Nucleus accumbens (tissue), 56 donors: ENCODE data around the gene CHRNA9.

Source experiments
- DNase-seq, 56 donors: peaks; one replicate each; lab custom pipeline; 2025; lab: John Stamatoyannopoulos, UW

Gene CHRNA9

GRCh38 chr4:40331961-40332360 lies 3.2 kb upstream of the CHRNA9 start:
- DNase-seq: no peak

GRCh38 chr4:40333921-40334352 lies 1.2 kb upstream of the CHRNA9 start:
- DNase-seq: peak in 25 of 56 donors; percentile 8 to 76 (median 38)

- DNase-seq: no peak
Measured at GRCh38 chr4:40335525-40335894, 377 bp downstream of the CHRNA9 start.

GRCh38 chr4:40337051-40337450 lies 1.9 kb downstream of the CHRNA9 start:
- DNase-seq: no peak

GRCh38 chr4:40337523-40337922 lies 2.4 kb downstream of the CHRNA9 start:
- DNase-seq: no peak

- no peak for DNase-seq
Measured at GRCh38 chr4:40340030-40340429, 4.9 kb downstream of the CHRNA9 start.

- DNase-seq: no peak
Measured at GRCh38 chr4:40347472-40347871, 12.3 kb downstream of the CHRNA9 start.

- DNase-seq: no peak
Measured at GRCh38 chr4:40348000-40348399, 12.9 kb downstream of the CHRNA9 start.

GRCh38 chr4:40349561-40350198 lies 14.5 kb downstream of the CHRNA9 start:
- no peak for DNase-seq

GRCh38 chr4:40350627-40351227 lies 15.6 kb downstream of the CHRNA9 start:
- no peak for DNase-seq

- no peak for DNase-seq
Measured at GRCh38 chr4:40354158-40354557, 19.0 kb downstream of the CHRNA9 start.

- DNase-seq: no peak
Measured at GRCh38 chr4:40355131-40355530, 20.0 kb downstream of the CHRNA9 start.

GRCh38 chr4:40357738-40358137 lies 22.6 kb downstream of the CHRNA9 start:
- DNase-seq: no peak

- DNase-seq: no peak
Measured at GRCh38 chr4:40361338-40361737, 26.2 kb downstream of the CHRNA9 start.

- no peak for DNase-seq
Measured at GRCh38 chr4:40363382-40363920, 28.3 kb downstream of the CHRNA9 start.

GRCh38 chr4:40363945-40364344 lies 28.8 kb downstream of the CHRNA9 start:
- no peak for DNase-seq

- DNase-seq: no peak
Measured at GRCh38 chr4:40365766-40366165, 30.6 kb downstream of the CHRNA9 start.

- DNase-seq: no peak
Measured at GRCh38 chr4:40367451-40367850, 32.3 kb downstream of the CHRNA9 start.

GRCh38 chr4:40369437-40370274 lies 34.5 kb downstream of the CHRNA9 start:
- no peak for DNase-seq

GRCh38 chr4:40372651-40373050 lies 37.5 kb downstream of the CHRNA9 start:
- DNase-seq: no peak

- DNase-seq: no peak
Measured at GRCh38 chr4:40373636-40374035, 38.5 kb downstream of the CHRNA9 start.
